GM21526 (cell line): ENCODE measurements around the gene AFF3.
"Not testable (repeated sequence)": the region's sequence is repeated elsewhere in the genome, so short reads cannot be mapped to it uniquely, and the experiment has no call there.

Experiments used
- ATAC-seq: cut with Tn5 transposase; IDR thresholded peaks from one replicate; pipeline ENCODE4 v1.9.1; 2021; ENCODE audit warnings: moderate library complexity; ENCODE audit not compliant: unreplicated experiment, low FRiP score

Gene AFF3

GRCh38 chr2:99980176-99980575, 162.2 kb downstream of the AFF3 start:
- no peak for ATAC-seq

GRCh38 chr2:99977966-99978365, 164.4 kb downstream of the AFF3 start:
- ATAC-seq, result no peak

- ATAC-seq, result no peak
Measured at GRCh38 chr2:99975386-99975785, 167.0 kb downstream of the AFF3 start.

- no peak for ATAC-seq
Measured at GRCh38 chr2:99974682-99975375, 167.6 kb downstream of the AFF3 start.

GRCh38 chr2:99974275-99974674, 168.1 kb downstream of the AFF3 start:
- ATAC-seq, result no peak

GRCh38 chr2:99971326-99971900, 171.0 kb downstream of the AFF3 start:
- no peak for ATAC-seq

- no peak for ATAC-seq
Measured at GRCh38 chr2:99970292-99970868, 172.0 kb downstream of the AFF3 start.

GRCh38 chr2:99961196-99961913, 181.0 kb downstream of the AFF3 start:
- no peak for ATAC-seq

GRCh38 chr2:99960790-99961189, 181.6 kb downstream of the AFF3 start:
- no peak for ATAC-seq

GRCh38 chr2:99960291-99960690, 182.1 kb downstream of the AFF3 start:
- ATAC-seq, result no peak

- ATAC-seq, result no peak
Measured at GRCh38 chr2:99959261-99960014, 183.0 kb downstream of the AFF3 start.

GRCh38 chr2:99957332-99958133, 184.9 kb downstream of the AFF3 start:
- no peak for ATAC-seq

- ATAC-seq, result no peak
Measured at GRCh38 chr2:99956232-99957030, 186.0 kb downstream of the AFF3 start.

GRCh38 chr2:99953750-99954149, 188.6 kb downstream of the AFF3 start:
- ATAC-seq, result no peak

- no peak for ATAC-seq
Measured at GRCh38 chr2:99949963-99950362, 192.4 kb downstream of the AFF3 start.

GRCh38 chr2:99949530-99949929, 192.9 kb downstream of the AFF3 start:
- ATAC-seq, result no peak

- no peak for ATAC-seq
Measured at GRCh38 chr2:99948010-99948409, 194.4 kb downstream of the AFF3 start.

- not testable (repeated sequence) for ATAC-seq
Measured at GRCh38 chr2:99947366-99947765, 195.0 kb downstream of the AFF3 start.

- no peak for ATAC-seq
Measured at GRCh38 chr2:99944019-99944418, 198.4 kb downstream of the AFF3 start.
